ENCODE results near the gene UBC.

Gene UBC

GRCh38 chr12:124917135-124917840 is 2.8 kb upstream of the UBC start:
- peak overlapping the region; percentile 75 for H3K4me3 ChIP-seq (ENCODE audit: low read depth, low read length)
- TF ChIP-seq CTCF (IDR thresholded peaks at IDR 0.05; ENCODE audit: low read depth, low read length) = no peak

GRCh38 chr12:124916374-124917134 is 2.1 kb upstream of the UBC start:
- TF ChIP-seq CTCF (IDR thresholded peaks at IDR 0.05; ENCODE audit: low read depth, low read length) = no peak
- peak overlapping the region; percentile 75 for H3K4me3 ChIP-seq (ENCODE audit: low read depth, low read length)

- TF ChIP-seq CTCF (IDR thresholded peaks at IDR 0.05; ENCODE audit: low read depth, low read length) = no peak
- H3K4me3 ChIP-seq (ENCODE audit: low read depth, low read length) = peak overlapping the region; percentile 75
These were observed 1.1 kb upstream of the UBC start for GRCh38 chr12:124915239-124916236.

- TF ChIP-seq CTCF (IDR thresholded peaks at IDR 0.05; ENCODE audit: low read depth, low read length) = 0 out of 2 replicates have a peak, but pooled peaks have one; percentile 15
- H3K4me3 ChIP-seq (ENCODE audit: low read depth, low read length) = peak overlapping the region; percentile 75
These were observed 717 bp downstream of the UBC start for GRCh38 chr12:124913474-124914391.

- peak overlapping the region; percentile 75 for H3K4me3 ChIP-seq (ENCODE audit: low read depth, low read length)
These were observed 1.7 kb downstream of the UBC start for GRCh38 chr12:124912529-124913287.

- H3K4me3 ChIP-seq (ENCODE audit: low read depth, low read length) = peak overlapping the region; percentile 51
These were observed 2.9 kb downstream of the UBC start for GRCh38 chr12:124911521-124911920.
